HG03565 (cell line): Measurements from ENCODE around the gene SLC25A47.

ENCODE experiments used
- ATAC-seq: cut with Tn5 transposase; IDR thresholded peaks from one replicate; pipeline ENCODE4 v1.9.1; 2021; ENCODE audit warnings: mild to moderate bottlenecking, moderate library complexity; ENCODE audit not compliant: unreplicated experiment

Gene SLC25A47

DNA sequence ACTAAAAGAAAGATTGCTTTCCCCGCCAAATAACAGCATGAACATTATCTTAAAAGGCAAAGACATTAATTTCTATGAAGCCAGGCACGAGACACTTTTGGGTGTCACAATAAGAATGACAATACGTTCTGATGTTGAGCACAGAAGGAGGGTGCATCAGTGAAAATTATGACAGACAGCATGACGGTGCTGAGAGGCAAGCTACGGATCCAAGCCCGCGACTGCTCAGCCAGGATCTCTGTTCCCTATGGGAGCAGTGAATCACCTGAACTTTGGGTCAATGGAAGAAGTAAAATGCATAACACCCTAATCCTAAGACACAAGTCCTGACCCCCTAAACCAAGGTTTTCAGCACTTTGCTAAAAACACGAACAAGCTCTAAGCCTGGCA is 51.7 kb downstream of the SLC25A47 start:
- ATAC-seq = no peak

DNA sequence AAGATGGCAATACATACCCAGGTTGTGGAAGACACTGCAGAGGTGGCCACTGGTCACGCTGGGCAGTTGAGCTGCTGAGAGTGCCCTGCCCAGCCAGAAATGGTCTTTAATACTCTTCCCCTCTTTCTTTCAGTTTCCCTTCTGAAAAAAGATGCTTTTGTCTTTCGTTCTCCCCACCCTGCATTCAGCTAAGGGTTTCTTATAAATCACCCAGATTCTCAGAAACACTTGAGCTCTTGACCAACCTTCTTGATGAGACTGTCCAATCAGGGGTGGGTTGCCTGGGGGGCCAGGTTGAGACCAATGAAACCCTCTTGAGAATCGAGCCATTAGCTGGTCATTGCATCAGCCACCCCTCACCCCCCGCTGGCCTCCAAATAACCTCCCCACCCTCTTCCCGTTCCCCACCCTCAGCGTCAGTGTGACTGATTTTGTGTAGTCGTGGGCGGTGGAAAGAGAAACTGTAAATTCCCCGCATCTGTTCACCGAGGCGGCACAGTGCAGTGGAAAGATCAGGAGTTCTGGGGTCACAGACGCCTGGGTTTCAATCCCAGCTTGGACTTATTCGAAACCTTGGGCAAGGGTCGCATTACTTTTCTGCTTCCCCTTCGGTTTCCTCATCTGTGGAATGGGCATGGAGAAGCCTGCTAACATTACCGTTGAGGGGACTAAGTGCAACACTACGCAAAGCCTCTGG is 52.3 kb downstream of the SLC25A47 start:
- peak; percentile 29 for ATAC-seq

DNA sequence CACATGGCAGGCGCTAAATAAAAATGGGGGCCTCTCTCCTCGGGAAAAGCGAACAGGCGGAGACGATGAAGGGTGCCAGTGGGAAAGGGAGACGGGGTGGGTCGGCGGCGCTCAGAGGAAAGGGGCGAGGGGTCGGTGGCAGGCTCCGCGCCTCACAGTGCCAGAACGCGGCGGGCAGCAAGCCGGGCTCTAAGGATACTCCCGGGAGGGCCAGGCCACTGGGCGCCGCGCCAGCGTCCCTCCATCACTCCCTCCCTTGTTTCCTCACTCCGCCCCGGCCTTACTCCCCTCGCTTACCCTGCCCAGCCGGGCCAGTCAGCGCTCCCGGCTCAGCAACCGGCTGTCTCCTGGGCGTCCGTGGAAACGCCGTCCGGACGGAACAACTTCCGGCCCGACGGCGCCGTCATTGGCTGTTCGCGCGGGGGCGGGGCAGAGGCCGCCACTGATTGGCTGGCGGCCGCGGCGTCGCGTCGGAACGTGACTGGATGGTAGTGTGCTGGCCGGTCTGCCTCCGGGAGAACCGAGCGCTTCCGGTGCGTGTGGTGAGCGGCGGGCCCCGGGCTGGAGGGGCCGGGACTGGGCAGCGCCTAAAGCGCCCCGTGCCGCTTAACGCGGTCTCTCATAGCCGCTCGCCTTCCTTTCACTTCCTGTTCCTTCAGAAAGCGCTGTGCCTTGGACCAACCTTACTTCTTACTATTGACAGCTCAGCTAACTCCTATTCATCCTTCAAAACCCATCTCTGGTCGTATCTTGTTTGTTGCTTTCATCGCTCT is 53.0 kb downstream of the SLC25A47 start, which contains the start of gene WDR25:
Gene WDR25, plus strand, starts transcription at position 523 of the 773 bp plus-strand sequence.
- peak; percentile 75 for ATAC-seq

DNA sequence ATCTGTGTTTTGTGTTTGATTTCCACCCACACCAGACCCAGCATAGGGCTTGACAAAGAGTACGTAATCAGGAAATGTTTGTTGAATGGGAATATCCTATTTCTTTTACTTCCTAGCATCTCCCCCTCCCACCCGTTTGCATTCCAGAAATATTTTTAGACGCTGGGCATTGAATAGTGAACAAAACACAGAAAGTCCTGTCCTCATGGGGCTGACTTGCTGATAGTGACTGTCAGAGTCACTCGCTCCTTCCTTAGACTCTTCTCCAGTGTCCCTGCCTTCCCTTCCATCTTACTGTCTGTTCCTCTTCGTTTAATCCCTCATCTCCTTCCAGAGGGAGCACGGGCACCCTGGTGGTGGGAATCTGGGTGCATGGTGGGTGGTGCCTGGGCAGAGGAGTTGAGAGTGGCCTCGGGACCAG is 53.6 kb downstream of the SLC25A47 start:
- no peak for ATAC-seq
